ENCODE results near the gene NELL1. TPM values are rescaled to one million over a fixed set of nuclear protein-coding genes. Genes with fewer than 3 reads are reported as not detected.

Gene NELL1
- total and polyA plus RNA-seq, 2 experiments from 2014 or later, result not detected

DNA sequence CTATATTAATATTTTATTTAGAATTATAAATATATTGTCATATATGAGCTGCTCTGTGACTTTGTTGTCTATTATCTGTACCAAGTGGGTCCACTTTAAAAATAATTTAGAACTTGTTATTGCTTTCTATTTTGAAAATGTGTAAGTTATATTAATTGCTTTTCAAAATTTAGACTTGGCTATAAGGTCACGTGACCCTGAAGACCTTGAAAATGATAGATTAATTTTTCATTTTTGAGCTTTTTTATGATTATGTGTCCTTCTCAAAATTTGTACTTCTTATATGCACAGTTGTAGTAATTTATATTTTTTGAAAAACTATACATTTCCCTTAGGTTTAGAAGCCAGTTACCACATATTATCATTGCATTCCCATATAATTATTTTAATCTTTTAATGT lies 826.5 kb downstream of the NELL1 start:
- in situ Hi-C loops (cut with MboI), result no loop called here
- no peak for DNase-seq

DNA sequence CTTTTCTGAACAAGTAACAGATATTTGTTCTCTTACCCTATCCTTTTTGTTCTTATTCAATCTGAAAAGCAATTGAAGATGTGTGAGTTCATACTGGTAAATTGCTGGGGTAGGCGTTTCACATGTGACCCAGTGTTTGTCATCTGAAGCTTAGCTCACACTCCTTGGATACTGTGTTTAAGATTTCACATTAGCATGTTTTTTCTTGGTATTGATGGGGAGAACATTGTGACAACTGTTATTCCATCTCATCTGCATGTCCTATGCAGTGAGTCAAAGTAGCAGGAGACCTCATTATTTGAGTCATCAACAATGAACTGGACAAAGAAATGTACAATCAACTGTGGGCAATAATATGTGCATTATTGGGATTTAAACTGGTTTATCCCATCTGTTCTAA lies 831.9 kb downstream of the NELL1 start:
- Histone ChIP-seq H3K27ac (no peak overlapping the region), H3K27me3 (replicated peaks; ENCODE audit: insufficient read depth) (no peaks in the 10 kb centered on the region), H3F3A (ENCODE audit: insufficient read depth) (no peaks in the 10 kb centered on the region), H3K79me2 (ENCODE audit: insufficient read depth) (no peaks in the 10 kb centered on the region), H3K9me3 (ENCODE audit: low read depth) (no peaks in the 10 kb centered on the region), H4K20me1 (ENCODE audit: insufficient read depth) (no peaks in the 10 kb centered on the region), H3K9ac (no peak overlapping the region), H3K4me2 (ENCODE audit: unreplicated experiment) (no peak overlapping the region), H3K4me3 (no peak overlapping the region), H3K9me2 (ENCODE audit: insufficient read depth) (no peaks in the 10 kb centered on the region), H3K36me3 (ENCODE audit: low read depth) (no peaks in the 10 kb centered on the region), H2AFZ (no peak overlapping the region), H3K4me1 (ENCODE audit: insufficient read depth) (no peaks in the 10 kb centered on the region)
- 12 to 14% methylated on average over 1 of the region's 1 CpG for WGBS, 2 experiments (ENCODE audit: low coverage in 1 of 2, low lambda C conversion rate in 2 of 2, missing lambda C conversion rate in 2 of 2)
- no peak for DNase-seq
- in situ Hi-C loops (cut with MboI), result loop anchor here (25.0 kb wide), 1 partner anchor 864 kb away; no protein-coding TSS in a partner anchor
- no peak for TF ChIP-seq EZH2 (IDR thresholded peaks at IDR 0.05; ENCODE audit: insufficient read depth, poor library complexity, severe bottlenecking)

More for the DNA sequence above, 826.5 kb downstream of the NELL1 start:
- Histone ChIP-seq H3K4me2 (ENCODE audit: unreplicated experiment) (no peak overlapping the region), H3K36me3 (ENCODE audit: low read depth) (no peaks in the 10 kb centered on the region), H3K9me3 (ENCODE audit: low read depth) (no peaks in the 10 kb centered on the region), H4K20me1 (ENCODE audit: insufficient read depth) (no peaks in the 10 kb centered on the region), H2AFZ (no peak overlapping the region), H3K79me2 (ENCODE audit: insufficient read depth) (no peaks in the 10 kb centered on the region), H3K27ac (no peak overlapping the region), H3K27me3 (replicated peaks; ENCODE audit: insufficient read depth) (no peaks in the 10 kb centered on the region), H3F3A (ENCODE audit: insufficient read depth) (no peaks in the 10 kb centered on the region), H3K9me2 (ENCODE audit: insufficient read depth) (no peaks in the 10 kb centered on the region), H3K4me3 (no peak overlapping the region), H3K4me1 (ENCODE audit: insufficient read depth) (no peaks in the 10 kb centered on the region), H3K9ac (no peak overlapping the region)
- TF ChIP-seq EZH2phosphoT487 (IDR thresholded peaks at IDR 0.05; ENCODE audit: insufficient read depth, low read depth) (no peak), EZH2 (IDR thresholded peaks at IDR 0.05; ENCODE audit: insufficient read depth, poor library complexity, severe bottlenecking) (no peak)
- 19 to 31% methylated on average over 1 of the region's 1 CpG for WGBS, 2 experiments (ENCODE audit: low coverage in 1 of 2, low lambda C conversion rate in 2 of 2, missing lambda C conversion rate in 2 of 2)

DNA sequence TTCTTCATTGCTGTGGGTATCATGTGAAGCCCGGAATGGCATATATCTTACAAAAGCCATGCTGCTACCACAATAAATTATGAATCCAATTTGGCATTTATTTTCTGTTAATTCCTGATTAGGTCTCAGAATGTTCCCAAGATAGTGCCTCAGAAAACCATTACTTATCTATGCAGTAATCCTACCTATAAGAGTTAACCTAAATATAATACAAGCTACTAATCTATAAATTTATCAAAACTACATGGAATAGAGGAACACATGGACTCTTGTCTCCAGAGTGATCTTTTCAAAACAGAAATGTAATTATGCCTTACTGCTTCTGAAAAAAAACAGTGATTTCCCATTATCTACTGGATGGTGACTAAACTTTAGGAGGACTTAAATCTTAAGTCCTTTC lies 835.7 kb downstream of the NELL1 start:
- no peaks in the 10 kb centered on the region for H3K4me1 ChIP-seq (ENCODE audit: insufficient read depth)
- no peak overlapping the region for H3K9ac ChIP-seq
- H3K27ac ChIP-seq, result no peak overlapping the region
- DNase-seq, result no peak
- H3K27me3 ChIP-seq (replicated peaks; ENCODE audit: insufficient read depth), result no peaks in the 10 kb centered on the region
- no peaks in the 10 kb centered on the region for H3K79me2 ChIP-seq (ENCODE audit: insufficient read depth)
- H3K4me2 ChIP-seq (ENCODE audit: unreplicated experiment), result no peak overlapping the region
- no peaks in the 10 kb centered on the region for H3K36me3 ChIP-seq (ENCODE audit: low read depth)
- no peaks in the 10 kb centered on the region for H3F3A ChIP-seq (ENCODE audit: insufficient read depth)
- H2AFZ ChIP-seq, result no peak overlapping the region
- no peaks in the 10 kb centered on the region for H3K9me3 ChIP-seq (ENCODE audit: low read depth)
- no peak for TF ChIP-seq EZH2 (IDR thresholded peaks at IDR 0.05; ENCODE audit: insufficient read depth, poor library complexity, severe bottlenecking)
- no peak for TF ChIP-seq EZH2phosphoT487 (IDR thresholded peaks at IDR 0.05; ENCODE audit: insufficient read depth, low read depth)
- no peak overlapping the region for H3K4me3 ChIP-seq
- H3K9me2 ChIP-seq (ENCODE audit: insufficient read depth), result no peaks in the 10 kb centered on the region
- WGBS, 2 experiments (ENCODE audit: low coverage in 1 of 2, low lambda C conversion rate in 2 of 2, missing lambda C conversion rate in 2 of 2), result 25 to 28% methylated on average over 1 of the region's 1 CpG
- no peaks in the 10 kb centered on the region for H4K20me1 ChIP-seq (ENCODE audit: insufficient read depth)
- in situ Hi-C loops (cut with MboI), result loop anchor here (25.0 kb wide), 1 partner anchor 868 kb away; no protein-coding TSS in a partner anchor

DNA sequence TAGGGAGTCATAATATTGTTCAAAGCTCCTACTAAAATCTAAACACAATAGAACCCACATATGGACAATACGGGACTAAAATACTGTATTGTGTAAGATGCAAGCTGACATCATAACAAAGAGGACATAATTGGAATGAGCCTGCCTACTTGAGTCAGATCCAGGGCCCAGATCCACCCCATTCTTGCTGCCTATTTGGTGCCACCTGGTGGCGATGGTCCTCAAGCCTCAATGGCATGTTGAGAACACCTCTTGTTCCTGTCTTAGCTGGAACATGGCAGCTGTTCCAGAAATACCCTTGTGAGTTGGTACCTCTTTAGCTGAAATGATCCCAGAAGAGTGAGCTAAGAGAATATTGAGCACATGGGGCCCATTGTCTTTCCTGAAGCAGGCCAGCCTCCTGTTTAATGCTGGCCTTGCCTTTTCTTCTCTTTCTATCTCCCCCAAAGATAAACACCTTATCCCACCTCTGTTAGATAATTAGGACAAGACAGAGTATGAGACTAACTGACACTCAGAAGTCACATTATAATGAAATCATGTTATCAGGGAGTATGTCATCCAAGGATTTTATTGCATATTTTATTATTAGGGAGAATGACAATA lies 842.6 kb downstream of the NELL1 start:
- Histone ChIP-seq H3K27ac (no peak overlapping the region), H4K20me1 (ENCODE audit: insufficient read depth) (no peaks in the 10 kb centered on the region), H3K9me3 (ENCODE audit: low read depth) (no peaks in the 10 kb centered on the region), H3K4me3 (no peak overlapping the region), H3F3A (ENCODE audit: insufficient read depth) (no peaks in the 10 kb centered on the region), H3K36me3 (ENCODE audit: low read depth) (no peaks in the 10 kb centered on the region), H3K79me2 (ENCODE audit: insufficient read depth) (no peaks in the 10 kb centered on the region), H3K9me2 (ENCODE audit: insufficient read depth) (no peaks in the 10 kb centered on the region), H3K4me2 (ENCODE audit: unreplicated experiment) (no peak overlapping the region), H3K9ac (no peak overlapping the region), H3K27me3 (replicated peaks; ENCODE audit: insufficient read depth) (no peaks in the 10 kb centered on the region), H3K4me1 (ENCODE audit: insufficient read depth) (no peaks in the 10 kb centered on the region), H2AFZ (no peak overlapping the region)
- in situ Hi-C loops (cut with MboI), result loop anchor here (25.0 kb wide), 1 partner anchor 875 kb away; no protein-coding TSS in a partner anchor
- TF ChIP-seq EZH2phosphoT487 (IDR thresholded peaks at IDR 0.05; ENCODE audit: insufficient read depth, low read depth) (no peak), EZH2 (IDR thresholded peaks at IDR 0.05; ENCODE audit: insufficient read depth, poor library complexity, severe bottlenecking) (no peak)
- DNase-seq, result peak; percentile 78
- WGBS, 2 experiments (ENCODE audit: low coverage in 1 of 2, low lambda C conversion rate in 2 of 2, missing lambda C conversion rate in 2 of 2), result 0 to 3% methylated on average over 2 of the region's 2 CpGs
